Pancreas (tissue), 10 donors: ENCODE data around the gene UBE2N. TPM values are rescaled to one million over a fixed set of nuclear protein-coding genes. Genes with fewer than 3 reads are reported as not detected.
A peak's percentile ranks its signal among the peaks of the same experiment; 100 is the strongest.

Experiments
- ATAC-seq, 4 donors: fragments of 200-7000 bp; cut with Tn5 transposase; one replicate each; pipeline versions ENCODE4 v1.8.0 to v1.9.1; 2020; ENCODE audit warnings: mild to moderate bottlenecking in 4 of 4, moderate library complexity in 4 of 4
- DNase-seq, 6 donors: peaks; one replicate each; pipeline ENCODE4 v3.0.0-alpha.2; 2020
- FAIRE-seq: peaks from 2 replicates; lab custom pipeline; 2012; peaks lifted over from hg19 to GRCh38; lab: Jason Lieb, UNC
- H3K27ac ChIP-seq, 4 donors: fragments of 200-600 bp; sonication (generic); 1 replicate in 3 of 4; 2 replicates in 1 of 4; pipeline versions ENCODE4 v1.5.0 to v1.8.0; 2020
- H3K27me3 ChIP-seq, 4 donors: fragments of 200-600 bp; one replicate each; pipeline ENCODE4 v1.8.0; 2021
- H3K36me3 ChIP-seq, 3 donors: fragments of 200-600 bp; sonication (generic) in 1 of 3; one replicate each; pipeline versions ENCODE4 v1.5.0 to v1.8.0; 2020 to 2021
- H3K4me1 ChIP-seq, 3 donors: fragments of 200-600 bp; one replicate each; pipeline ENCODE4 v1.8.0; 2021
- H3K4me3 ChIP-seq, 4 donors: fragments of 200-600 bp; sonication (generic) in 2 of 4; one replicate each; pipeline versions ENCODE4 v1.5.0 to v1.8.0; 2020 to 2021
- H3K9me3 ChIP-seq, 4 donors: fragments of 200-600 bp; one replicate each; pipeline ENCODE4 v1.8.0; 2021
- CTCF ChIP-seq, 4 donors: fragments of 200-600 bp; sonication (generic) in 3 of 4; IDR thresholded peaks; one replicate each; pipeline versions ENCODE4 v1.5.0 to v1.8.0; 2021; ENCODE audit warnings: antibody characterized with exemption in 4 of 4
- WGBS, 2 donors: extraction: QIAGEN DNeasy Blood & Tissue Kit; methylation state at CpG; one replicate each; pipeline ENCODE4 v1.1.7; 2013; 5-methylcytosine and 5-hydroxymethylcytosine counted together
- intact Hi-C, 3 donors: fragments of 100-400 bp; cut with DNase I; formaldehyde crosslinking; loops; one replicate each; pipeline versions ENCODE4 v1.11.1 to v1.14.2; 2022
- polyA plus RNA-seq, 2 donors: library from polyadenylated mRNA; stranded (reverse); fragments of 200-250 nt; gene quantifications; one replicate each; pipeline ENCODE4 v1.2.3, GENCODE V29; 2013
- total RNA-seq, 6 donors: library from RNA; stranded (reverse); fragmentation: NEBNext Ultra II Directional in 4 of 6; extraction: Animal tissue kit (Norgen Biotek cat#: 25700) in 4 of 6; gene quantifications; one replicate each; pipeline versions ENCODE4 v1.2.1 to v1.2.4, GENCODE V29; 2021 to 2023
- donor health status: healthy with polysubstance abuse.
- donor health status: DM: no; HTN: no; CAD: no; lungs with moderate emphysema.
- donor health status: DM: no; HTN: no; CAD: no.
- donor health status: control.
- donor health status: control.
- donor health status: Bipolar disorder and iron deficiency.
- donor health status: DM: yes; HTN: yes; CAD: no.
- donor health status: DM: no; HTN: no; CAD: no.
- donor health status: DM: no; HTN: no; CAD: no.
- donor health status: DM: yes; HTN: yes; CAD: no.

UBE2N gene, protein sequence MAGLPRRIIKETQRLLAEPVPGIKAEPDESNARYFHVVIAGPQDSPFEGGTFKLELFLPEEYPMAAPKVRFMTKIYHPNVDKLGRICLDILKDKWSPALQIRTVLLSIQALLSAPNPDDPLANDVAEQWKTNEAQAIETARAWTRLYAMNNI
- total RNA-seq: 10 to 100 TPM; 14.7 to 33.2 (median 21.5) TPM
- 10 to 100 TPM; 18.3 to 32.7 TPM for polyA plus RNA-seq

DNA sequence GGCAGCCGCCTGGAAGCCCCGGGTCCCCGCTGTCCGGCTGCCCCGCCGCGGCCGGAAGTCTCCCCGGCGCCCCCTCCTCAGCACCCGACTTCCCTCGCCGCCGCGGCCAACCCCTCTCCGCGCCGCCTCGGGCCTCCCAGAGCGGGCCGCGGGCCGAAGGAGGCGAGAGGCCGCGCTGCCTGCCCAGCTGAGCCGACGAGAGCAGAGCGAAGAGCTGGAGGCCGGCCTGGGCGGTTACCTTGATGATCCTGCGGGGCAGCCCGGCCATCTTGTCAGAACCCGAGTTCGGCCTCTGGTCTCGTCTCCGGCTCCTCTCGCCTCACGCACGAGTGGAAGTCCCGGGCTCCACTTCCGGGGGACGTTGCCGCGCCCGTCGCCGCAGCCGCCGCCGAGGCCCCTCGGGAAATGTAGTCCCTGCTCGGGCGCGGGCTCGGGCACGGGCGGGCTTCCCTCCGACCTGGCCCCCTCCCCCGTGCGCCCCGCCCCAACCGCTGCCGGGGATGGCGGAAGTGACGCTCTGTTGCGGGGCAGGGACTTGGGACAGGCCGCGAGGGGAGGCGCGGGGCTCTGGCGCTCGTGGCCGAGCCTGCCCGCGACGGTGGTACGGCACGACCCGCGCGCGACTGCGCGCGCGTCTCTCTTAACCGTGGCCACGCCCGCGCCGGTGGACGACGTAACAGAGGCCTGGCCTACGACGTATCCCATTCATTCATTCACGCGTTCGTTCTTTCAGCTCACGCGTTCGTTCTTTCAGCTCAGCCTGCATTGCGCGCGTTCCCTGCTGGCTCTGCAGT lies at the start of gene UBE2N:
Gene UBE2N, minus strand, starts transcription at position 331 of the 794 bp plus-strand sequence. Its CDS starts 63 bp downstream, at position 268.
- Histone ChIP-seq H3K27me3 (no peaks in the 10 kb centered on the region), H3K4me1 (peaks cover 0 to 19% (median 19%) of the 10 kb centered on the region in 3 donors), H3K4me3 (peak within 1 kb of the TSS; percentile 74 to 99 (median 90)), H3K9me3 (no peaks in the 10 kb centered on the region), H3K27ac (peak within 1 kb of the TSS; percentile 83 to 89 (median 84)), H3K36me3 (no peaks in the 10 kb centered on the region)
- intact Hi-C loops: no loop called here
- peak; percentile 95 to 98 (median 96) for DNase-seq
- TF ChIP-seq CTCF (IDR thresholded peaks at IDR 0.05): no peak
- FAIRE-seq: no peak
- 0% methylated on average over 89 to 105 of the region's 105 CpGs for WGBS, 2 donors
- ATAC-seq: peak; percentile 96 to 97 (median 96)

GRCh38 chr12:93484315-93484981 lies 42.7 kb upstream of the UBE2N start:
- Histone ChIP-seq H3K27ac (no peak overlapping the region), H3K9me3 (no peaks in the 10 kb centered on the region), H3K27me3 (no peaks in the 10 kb centered on the region), H3K4me3 (no peak overlapping the region), H3K4me1 (peaks cover 0 to 8% (median 5%) of the 10 kb centered on the region in 3 donors), H3K36me3 (peaks cover 0 to 41% (median 11%) of the 10 kb centered on the region in 3 donors)
- DNase-seq: no peak
- 79 to 81% methylated on average over 8 of the region's 8 CpGs for WGBS, 2 donors
- intact Hi-C loops: no loop called here
- FAIRE-seq: no peak
- no peak for ATAC-seq
- no peak for TF ChIP-seq CTCF (IDR thresholded peaks at IDR 0.05)

- Histone ChIP-seq H3K36me3 (peaks cover 0 to 39% (median 11%) of the 10 kb centered on the region in 3 donors), H3K4me1 (peaks cover 0 to 8% (median 5%) of the 10 kb centered on the region in 3 donors), H3K9me3 (no peaks in the 10 kb centered on the region), H3K4me3 (no peak overlapping the region), H3K27me3 (no peaks in the 10 kb centered on the region), H3K27ac (no peak overlapping the region)
- no peak for TF ChIP-seq CTCF (IDR thresholded peaks at IDR 0.05)
- intact Hi-C loops: no loop called here
- DNase-seq (no peak), FAIRE-seq (no peak), ATAC-seq (no peak)
- 91 to 92% methylated on average over 4 of the region's 4 CpGs for WGBS, 2 donors
Measured at GRCh38 chr12:93483151-93483807, 41.5 kb upstream of the UBE2N start.

GRCh38 chr12:93482721-93483120 lies 41.0 kb upstream of the UBE2N start:
- no peaks in the 10 kb centered on the region for H3K9me3 ChIP-seq
- intact Hi-C loops: no loop called here
- TF ChIP-seq CTCF (IDR thresholded peaks at IDR 0.05): no peak
- peaks cover 0 to 37% (median 10%) of the 10 kb centered on the region in 3 donors for H3K36me3 ChIP-seq
- peaks cover 0 to 8% (median 5%) of the 10 kb centered on the region in 3 donors for H3K4me1 ChIP-seq
- FAIRE-seq (no peak), DNase-seq (no peak), ATAC-seq (no peak)
- no peak overlapping the region for H3K27ac ChIP-seq
- no peaks in the 10 kb centered on the region for H3K27me3 ChIP-seq
- WGBS, 2 donors: 96 to 98% methylated on average over 5 of the region's 5 CpGs
- no peak overlapping the region for H3K4me3 ChIP-seq
